KOPT-K1 (cell line): Measurements from ENCODE around the gene CCDC12.

Experiments
- H3K27ac ChIP-seq: fragments of 200-600 bp; sonication (generic); 2 replicates; pipeline ENCODE4 v1.5.1; 2016; ENCODE audit warnings: antibody characterized with exemption, mild to moderate bottlenecking, low read depth, low read length; ENCODE audit not compliant: poor library complexity, severe bottlenecking
- H3K36me3 ChIP-seq: fragments of 200-600 bp; sonication (generic); 2 replicates; pipeline ENCODE4 v1.5.1; 2017; ENCODE audit warnings: antibody characterized with exemption, mild to moderate bottlenecking, low read length, moderate library complexity; ENCODE audit not compliant: insufficient read depth
- H3K9me3 ChIP-seq: fragments of 200-600 bp; sonication (generic); 2 replicates; pipeline ENCODE4 v1.5.1; 2017; ENCODE audit warnings: antibody characterized with exemption, low read length, mild to moderate bottlenecking; ENCODE audit not compliant: insufficient read depth, poor library complexity, severe bottlenecking

CCDC12 gene

GRCh38 chr3:46948830-46949671 lies 27.5 kb downstream of the CCDC12 start:
- peak overlapping the region; percentile 68 for H3K27ac ChIP-seq
- peaks cover 24% of the 10 kb centered on the region for H3K36me3 ChIP-seq
- peaks cover 6% of the 10 kb centered on the region for H3K9me3 ChIP-seq

- H3K27ac ChIP-seq, result peak overlapping the region; percentile 68
- peaks cover 25% of the 10 kb centered on the region for H3K36me3 ChIP-seq
- H3K9me3 ChIP-seq, result peaks cover 6% of the 10 kb centered on the region
Measured at GRCh38 chr3:46947981-46948791, 28.4 kb downstream of the CCDC12 start.

GRCh38 chr3:46947546-46947901 lies 29.0 kb downstream of the CCDC12 start:
- H3K9me3 ChIP-seq, result peaks cover 6% of the 10 kb centered on the region
- H3K36me3 ChIP-seq, result peaks cover 31% of the 10 kb centered on the region
- peak overlapping the region; percentile 68 for H3K27ac ChIP-seq

GRCh38 chr3:46946856-46947545 lies 29.5 kb downstream of the CCDC12 start:
- peaks cover 6% of the 10 kb centered on the region for H3K9me3 ChIP-seq
- peaks cover 34% of the 10 kb centered on the region for H3K36me3 ChIP-seq
- H3K27ac ChIP-seq, result peak overlapping the region; percentile 68

- Histone ChIP-seq H3K9me3 (peaks cover 6% of the 10 kb centered on the region), H3K27ac (peak overlapping the region; percentile 68), H3K36me3 (peaks cover 39% of the 10 kb centered on the region)
Measured at GRCh38 chr3:46946416-46946815, 30.1 kb downstream of the CCDC12 start.

GRCh38 chr3:46944191-46944590 lies 32.4 kb downstream of the CCDC12 start:
- Histone ChIP-seq H3K9me3 (peaks cover 6% of the 10 kb centered on the region), H3K36me3 (peaks cover 58% of the 10 kb centered on the region), H3K27ac (peak overlapping the region; percentile 26)

- H3K27ac ChIP-seq, result no peak overlapping the region
- peaks cover 6% of the 10 kb centered on the region for H3K9me3 ChIP-seq
- H3K36me3 ChIP-seq, result peaks cover 65% of the 10 kb centered on the region
Measured at GRCh38 chr3:46943237-46944187, 33.0 kb downstream of the CCDC12 start.

- peaks cover 6% of the 10 kb centered on the region for H3K9me3 ChIP-seq
- H3K27ac ChIP-seq, result no peak overlapping the region
- peaks cover 73% of the 10 kb centered on the region for H3K36me3 ChIP-seq
Measured at GRCh38 chr3:46942481-46943236, 33.9 kb downstream of the CCDC12 start.

GRCh38 chr3:46942076-46942475 lies 34.5 kb downstream of the CCDC12 start:
- H3K36me3 ChIP-seq, result peaks cover 79% of the 10 kb centered on the region
- H3K9me3 ChIP-seq, result peaks cover 6% of the 10 kb centered on the region
- H3K27ac ChIP-seq, result peak overlapping the region; percentile 13

- H3K27ac ChIP-seq, result peak overlapping the region; percentile 29
- peaks cover 80% of the 10 kb centered on the region for H3K36me3 ChIP-seq
Measured at GRCh38 chr3:46939578-46940445, 36.7 kb downstream of the CCDC12 start.

GRCh38 chr3:46938118-46938517 lies 38.4 kb downstream of the CCDC12 start:
- no peaks in the 10 kb centered on the region for H3K9me3 ChIP-seq
- peaks cover 86% of the 10 kb centered on the region for H3K36me3 ChIP-seq
- no peak overlapping the region for H3K27ac ChIP-seq

More at GRCh38 chr3:46939578-46940445, 36.7 kb downstream of the CCDC12 start:
- no peaks in the 10 kb centered on the region for H3K9me3 ChIP-seq

- Histone ChIP-seq H3K9me3 (no peaks in the 10 kb centered on the region), H3K27ac (no peak overlapping the region), H3K36me3 (peaks cover 77% of the 10 kb centered on the region)
Measured at GRCh38 chr3:46936733-46937250, 39.8 kb downstream of the CCDC12 start.
